ENCODE results near the gene SLC4A1AP.

SLC4A1AP gene

DNA sequence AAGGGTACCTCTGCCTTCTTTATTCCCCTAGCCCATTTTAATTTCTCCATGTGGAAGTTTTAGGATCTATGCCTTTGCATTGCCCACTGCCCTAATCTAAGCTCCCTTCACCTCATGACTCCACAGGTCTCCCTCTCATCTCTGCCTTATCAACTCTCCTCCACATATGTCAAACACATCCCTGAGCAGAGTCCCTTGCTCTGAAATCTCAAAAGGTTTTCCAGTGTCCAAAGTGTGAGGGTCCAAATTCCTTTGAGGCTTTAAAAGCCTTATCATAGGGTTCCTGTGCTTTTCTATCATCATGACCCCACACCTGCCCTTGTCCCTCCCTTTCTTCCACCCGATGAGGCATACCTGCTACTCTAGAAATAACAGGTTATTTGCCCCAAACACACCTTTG, 38.6 kb downstream of the SLC4A1AP start:
- no peak for DNase-seq (ENCODE audit: low read depth in 2 of 2)

GRCh38 chr2:27703638-27704341, 40.1 kb downstream of the SLC4A1AP start:
- DNase-seq (ENCODE audit: low read depth in 2 of 2): peak; percentile 55 to 77

DNA sequence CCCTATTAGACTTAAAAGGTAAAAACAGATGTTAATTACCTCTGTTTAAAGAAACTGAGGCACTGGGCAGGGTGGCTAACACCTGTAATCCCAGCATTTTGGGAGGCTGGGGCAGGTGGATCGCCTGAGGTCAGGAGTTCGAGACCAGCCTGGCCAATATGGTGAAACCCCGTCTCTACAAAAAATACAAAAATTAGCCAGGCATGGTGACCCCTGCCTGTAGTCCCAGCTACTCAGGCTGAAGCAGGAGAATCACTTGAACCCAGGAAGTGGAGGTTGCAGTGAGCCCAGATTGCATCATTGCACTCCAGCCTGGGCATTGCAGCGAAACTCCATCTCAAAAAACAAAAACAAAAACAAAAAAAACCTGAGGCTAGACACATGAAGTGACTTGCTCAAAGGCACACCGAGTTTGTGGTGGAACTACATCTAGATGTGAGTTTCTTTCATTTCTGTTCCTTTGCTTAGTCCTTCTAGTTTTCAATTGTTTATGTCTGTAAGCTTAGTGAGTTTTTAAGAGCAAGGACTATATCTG, 40.7 kb downstream of the SLC4A1AP start:
- no peak for DNase-seq (ENCODE audit: low read depth in 2 of 2)

- no peak for DNase-seq (ENCODE audit: low read depth in 2 of 2)
Measured at GRCh38 chr2:27705851-27706622, 42.3 kb downstream of the SLC4A1AP start.

DNA sequence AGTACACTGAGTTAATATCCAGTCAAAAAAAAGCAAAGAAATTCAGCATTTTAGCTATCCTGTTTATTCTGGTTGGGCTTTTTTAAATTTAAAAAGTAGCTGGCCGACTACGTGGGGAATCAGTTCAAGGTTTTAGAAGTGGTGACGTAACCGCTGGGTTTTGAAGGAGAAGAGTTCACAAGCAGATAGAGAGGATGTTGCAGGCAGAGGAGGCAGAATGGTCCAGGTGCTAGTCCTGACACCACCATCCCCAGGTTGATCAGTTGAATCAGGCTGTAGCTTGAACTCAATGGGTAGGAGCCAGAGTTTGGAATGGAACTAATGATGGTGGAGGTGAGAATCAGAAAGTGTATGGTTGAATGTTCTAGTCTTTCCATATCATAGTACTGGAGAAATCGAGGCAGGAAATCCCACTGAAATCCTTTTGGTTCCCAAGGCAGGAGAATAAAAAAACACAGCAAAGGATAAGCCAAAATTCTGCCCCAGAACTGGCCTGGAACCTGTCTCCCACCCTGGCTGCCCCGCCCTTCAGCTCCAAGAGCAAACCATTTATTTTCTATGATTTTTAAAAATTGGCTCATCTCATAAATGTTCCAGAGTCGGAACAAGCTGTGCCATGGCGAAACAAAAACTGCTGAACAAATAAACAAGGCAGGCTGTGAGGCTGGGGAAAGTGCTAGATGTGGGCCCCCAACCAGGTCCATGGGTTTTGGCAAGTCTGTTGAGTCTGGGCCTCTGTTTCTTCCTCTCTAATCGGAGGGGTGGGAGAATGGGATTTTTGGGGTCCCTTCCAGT, 44.0 kb downstream of the SLC4A1AP start:
- DNase-seq (ENCODE audit: low read depth in 2 of 2): no peak

DNA sequence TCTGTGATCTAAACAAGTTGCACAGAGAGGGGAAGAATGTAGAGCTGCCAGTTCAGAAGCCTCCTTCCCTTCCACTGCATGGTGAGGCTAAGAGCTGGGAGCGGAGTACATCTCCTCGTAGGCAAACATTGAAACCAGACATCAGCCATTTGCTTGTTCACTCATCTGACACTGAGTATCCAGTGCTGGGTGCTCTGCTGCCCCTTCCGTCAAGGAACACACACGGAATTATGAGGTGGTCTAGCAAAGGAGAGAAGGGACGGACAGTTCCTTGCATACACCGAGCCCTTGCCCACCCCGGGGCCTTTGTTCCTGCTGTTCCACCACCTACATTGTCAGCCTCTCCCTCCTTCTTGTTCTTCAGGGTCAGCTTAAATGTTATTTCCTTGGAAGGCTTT, 44.6 kb downstream of the SLC4A1AP start:
- DNase-seq (ENCODE audit: low read depth in 2 of 2): no peak

- no peak for DNase-seq (ENCODE audit: low read depth in 2 of 2)
Measured at GRCh38 chr2:27708666-27709065, 45.0 kb downstream of the SLC4A1AP start.

DNA sequence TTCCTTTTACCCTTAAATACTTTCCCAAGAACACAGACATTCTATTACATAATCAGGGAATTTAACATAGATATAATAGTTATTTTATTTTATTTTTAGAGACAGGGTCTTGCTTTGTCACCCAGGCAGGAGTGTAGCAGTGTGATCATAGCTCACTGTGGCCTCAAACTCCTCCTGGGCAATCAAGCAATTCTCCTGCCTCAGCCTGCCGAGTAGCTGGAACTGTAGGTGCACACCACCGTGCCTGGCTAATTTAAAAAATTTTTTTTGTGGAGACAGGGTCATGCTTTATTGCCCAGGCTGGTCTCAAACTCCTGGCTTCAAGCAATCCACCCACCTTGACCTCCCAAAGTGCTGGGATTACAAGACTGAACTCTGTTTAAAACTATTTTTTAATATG, 45.6 kb downstream of the SLC4A1AP start:
- no peak for DNase-seq (ENCODE audit: low read depth in 2 of 2)

DNA sequence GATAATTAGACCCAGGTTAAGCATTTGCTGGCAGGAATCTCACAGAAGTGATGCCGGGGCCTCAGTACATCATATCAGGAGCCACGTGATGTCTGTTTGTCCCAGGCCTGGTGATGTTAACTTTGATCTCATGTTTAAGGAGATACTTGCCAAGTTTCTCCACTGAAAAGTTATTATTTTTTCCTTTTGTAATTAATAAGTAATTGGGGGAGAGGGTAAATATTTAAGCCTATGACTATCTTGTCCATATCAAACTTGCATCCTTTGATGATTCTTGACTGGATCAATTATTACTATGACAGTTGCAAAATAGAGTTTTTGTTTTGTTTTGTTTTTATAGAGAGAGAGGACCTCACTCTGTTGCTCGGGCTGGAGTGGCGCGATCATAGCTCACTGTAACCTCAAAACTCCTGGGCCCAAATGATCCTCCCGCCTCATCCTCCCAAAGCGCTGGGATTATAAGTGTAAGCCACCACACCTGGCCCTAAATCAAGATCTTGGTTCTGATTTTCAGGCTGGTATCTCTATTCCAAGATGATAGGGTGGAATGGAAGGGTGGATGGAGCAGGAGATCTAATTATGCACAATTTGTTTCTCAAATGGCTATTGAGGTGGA, 46.4 kb downstream of the SLC4A1AP start:
- no peak for DNase-seq (ENCODE audit: low read depth in 2 of 2)

DNA sequence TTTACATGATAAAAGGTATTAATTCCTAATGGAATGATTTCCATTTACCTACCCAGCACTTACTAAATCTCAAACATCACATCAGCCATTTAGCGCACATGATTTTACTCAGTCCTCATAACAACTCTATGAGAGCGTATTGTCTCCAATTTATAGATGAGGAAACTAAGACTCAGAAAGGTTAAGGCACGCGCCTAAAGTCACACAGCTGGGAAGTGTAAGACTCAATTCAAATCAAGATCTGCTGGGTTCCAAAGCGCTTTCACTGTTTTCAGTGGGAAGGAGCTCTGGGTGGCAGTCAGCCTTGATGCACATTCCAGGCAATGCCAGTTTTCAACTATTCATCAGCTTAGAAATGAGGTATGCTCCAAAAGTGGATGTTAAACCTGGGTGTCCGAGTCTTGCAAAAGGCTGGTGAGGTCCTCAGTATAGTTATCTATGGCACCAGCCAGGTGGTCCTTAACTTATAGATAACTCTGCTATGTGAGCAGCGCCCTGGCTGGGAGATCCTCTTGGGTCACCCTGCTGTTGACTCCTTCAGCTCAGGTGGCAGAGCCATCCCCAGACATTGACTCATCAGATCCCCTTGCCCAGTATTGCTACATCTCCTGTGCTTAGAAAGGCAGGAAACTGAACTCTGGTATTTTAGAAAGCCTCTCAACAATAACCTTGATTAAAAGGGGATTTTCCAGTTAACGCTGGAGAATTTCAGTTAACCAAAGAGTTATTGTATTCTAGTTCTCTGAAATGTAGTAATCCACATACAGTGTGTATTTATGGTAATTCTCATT, 47.1 kb downstream of the SLC4A1AP start:
- DNase-seq (ENCODE audit: low read depth in 2 of 2): no peak

DNA sequence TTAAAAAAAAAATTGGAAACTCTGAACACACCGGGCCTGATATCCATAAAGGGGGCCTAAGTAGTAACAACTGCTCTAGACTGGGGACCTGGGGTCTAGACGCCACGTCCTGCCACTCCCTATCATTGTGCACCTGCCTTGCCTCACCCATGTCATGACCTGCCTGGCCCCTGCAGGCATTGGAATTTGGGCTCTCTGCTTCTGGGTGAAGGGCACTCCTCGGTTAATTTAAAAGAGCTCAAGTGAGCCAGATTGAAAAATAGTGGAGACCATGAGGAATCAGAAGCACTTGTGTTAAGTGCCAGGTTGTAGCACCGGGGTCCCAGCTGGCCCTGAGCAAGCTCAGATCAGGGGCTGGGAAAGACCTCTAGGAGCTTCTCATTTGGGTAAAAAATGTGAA, 48.1 kb downstream of the SLC4A1AP start:
- no peak for DNase-seq (ENCODE audit: low read depth in 2 of 2)

- no peak for DNase-seq (ENCODE audit: low read depth in 2 of 2)
Measured at GRCh38 chr2:27712522-27712921, 48.8 kb downstream of the SLC4A1AP start.

DNA sequence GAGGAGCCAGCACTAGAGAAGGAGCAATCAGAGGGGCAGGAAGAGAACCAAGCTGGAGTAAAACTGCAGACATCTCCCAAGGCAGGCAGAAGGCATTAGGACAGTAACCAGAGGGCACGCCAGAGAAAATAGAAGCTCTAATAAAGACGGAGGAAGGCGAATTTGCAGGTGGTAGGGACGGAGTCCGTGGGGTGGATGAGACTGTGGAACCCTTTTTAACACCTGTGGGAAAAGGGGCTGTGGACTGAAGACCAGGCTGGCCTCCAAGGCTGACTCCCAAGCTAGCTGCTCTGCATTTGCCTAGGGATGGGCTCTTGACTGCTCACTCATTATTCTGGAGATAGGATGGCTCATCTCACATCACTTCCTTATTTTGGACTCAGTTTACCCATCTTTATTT, 49.5 kb downstream of the SLC4A1AP start:
- DNase-seq (ENCODE audit: low read depth in 2 of 2): no peak

- no peak for DNase-seq (ENCODE audit: low read depth in 2 of 2)
Measured at GRCh38 chr2:27714053-27714452, 50.4 kb downstream of the SLC4A1AP start.

- DNase-seq (ENCODE audit: low read depth in 2 of 2): no peak
Measured at GRCh38 chr2:27714851-27715291, 51.2 kb downstream of the SLC4A1AP start.

- no peak for DNase-seq (ENCODE audit: low read depth in 2 of 2)
Measured at GRCh38 chr2:27715318-27716210, 51.9 kb downstream of the SLC4A1AP start.

- DNase-seq (ENCODE audit: low read depth in 2 of 2): no peak
Measured at GRCh38 chr2:27716301-27717069, 52.8 kb downstream of the SLC4A1AP start.

- no peak for DNase-seq (ENCODE audit: low read depth in 2 of 2)
Measured at GRCh38 chr2:27717070-27717795, 53.5 kb downstream of the SLC4A1AP start.

Measured in stimulated activated CD8-positive, alpha-beta memory T cell treated with anti-CD3 and anti-CD28 coated beads, Interleukin-15, amount 100 ng/mL, for 4 hours (primary cell).